ENCODE measurements around the gene MYMX.

Gene MYMX

GRCh38 chr6:44253307-44254101 lies 36.8 kb downstream of the MYMX start:
- DNase-seq = peak; percentile 85

- peak; percentile 70 for DNase-seq
These were observed 37.7 kb downstream of the MYMX start for GRCh38 chr6:44254191-44255104.

GRCh38 chr6:44255105-44255808 lies 38.5 kb downstream of the MYMX start:
- DNase-seq = peak; percentile 76

- DNase-seq = peak; percentile 70
These were observed 39.4 kb downstream of the MYMX start for GRCh38 chr6:44255871-44256774.

GRCh38 chr6:44256775-44257024 lies 40.0 kb downstream of the MYMX start:
- DNase-seq = no peak

- peak; percentile 88 for DNase-seq
These were observed 40.5 kb downstream of the MYMX start, which contains the start of gene SLC35B2 for GRCh38 chr6:44257025-44257752. Gene SLC35B2 (minus strand): TSS chr6:44257528. CDS start chr6:44257410, 118 bp downstream.

GRCh38 chr6:44257753-44258324 lies 41.1 kb downstream of the MYMX start:
- no peak for DNase-seq

- DNase-seq = no peak
These were observed 41.7 kb downstream of the MYMX start for GRCh38 chr6:44258325-44258863.

- no peak for DNase-seq
These were observed 42.2 kb downstream of the MYMX start for GRCh38 chr6:44258921-44259320.

- no peak for DNase-seq
These were observed 43.3 kb downstream of the MYMX start for GRCh38 chr6:44260011-44260410.

- DNase-seq = no peak
These were observed 43.9 kb downstream of the MYMX start for GRCh38 chr6:44260451-44261297.

- DNase-seq = no peak
These were observed 44.9 kb downstream of the MYMX start for GRCh38 chr6:44261581-44261980.

GRCh38 chr6:44262467-44263353 lies 46.0 kb downstream of the MYMX start:
- DNase-seq = no peak

- DNase-seq = peak; percentile 82
These were observed 46.8 kb downstream of the MYMX start for GRCh38 chr6:44263354-44264100.

- peak; percentile 79 for DNase-seq
These were observed 47.7 kb downstream of the MYMX start for GRCh38 chr6:44264154-44265006.

- peak; percentile 99 for DNase-seq
These were observed 48.4 kb downstream of the MYMX start, which contains the start of gene NFKBIE for GRCh38 chr6:44265007-44265721. Gene NFKBIE (minus strand): TSS chr6:44265551. CDS start chr6:44265346, 205 bp downstream.

All from activated effector memory CD4-positive, alpha-beta T cell treated with anti-CD3 and anti-CD28 coated beads, Interleukin-2, amount 50 U/mL, for 16 hours (primary cell).